Measurements from ENCODE around the gene EXOC3L4.

DNA sequence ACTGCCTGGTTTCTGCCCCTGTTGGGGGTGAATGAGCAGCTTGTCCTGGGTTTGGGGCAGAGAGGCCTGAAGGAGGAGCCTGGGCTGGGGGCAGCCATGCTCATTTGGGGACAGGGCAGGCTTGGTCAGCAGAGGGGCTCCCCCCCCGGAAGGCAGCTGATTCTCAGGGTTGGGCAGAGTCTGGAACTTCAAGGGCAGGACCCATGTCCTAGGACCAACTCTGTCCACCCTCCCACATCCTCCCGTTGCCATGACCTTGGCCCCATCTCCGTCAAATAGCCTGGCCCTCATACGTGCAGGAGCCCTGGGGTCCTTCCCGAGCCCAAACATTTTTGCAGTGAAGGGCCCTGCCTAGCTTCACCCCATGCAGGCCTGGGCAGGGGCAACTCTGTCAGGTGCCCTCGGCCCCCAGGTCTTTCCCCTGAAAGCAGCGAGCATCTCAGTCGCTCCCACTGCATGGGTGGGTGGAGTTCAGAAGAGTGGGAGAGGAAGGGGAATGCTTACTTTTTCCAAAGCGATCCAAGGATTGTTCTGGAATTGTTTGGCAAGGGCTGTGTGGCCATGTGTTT lies 61.4 kb downstream of the EXOC3L4 start:
- TF ChIP-seq, protein P1, sequence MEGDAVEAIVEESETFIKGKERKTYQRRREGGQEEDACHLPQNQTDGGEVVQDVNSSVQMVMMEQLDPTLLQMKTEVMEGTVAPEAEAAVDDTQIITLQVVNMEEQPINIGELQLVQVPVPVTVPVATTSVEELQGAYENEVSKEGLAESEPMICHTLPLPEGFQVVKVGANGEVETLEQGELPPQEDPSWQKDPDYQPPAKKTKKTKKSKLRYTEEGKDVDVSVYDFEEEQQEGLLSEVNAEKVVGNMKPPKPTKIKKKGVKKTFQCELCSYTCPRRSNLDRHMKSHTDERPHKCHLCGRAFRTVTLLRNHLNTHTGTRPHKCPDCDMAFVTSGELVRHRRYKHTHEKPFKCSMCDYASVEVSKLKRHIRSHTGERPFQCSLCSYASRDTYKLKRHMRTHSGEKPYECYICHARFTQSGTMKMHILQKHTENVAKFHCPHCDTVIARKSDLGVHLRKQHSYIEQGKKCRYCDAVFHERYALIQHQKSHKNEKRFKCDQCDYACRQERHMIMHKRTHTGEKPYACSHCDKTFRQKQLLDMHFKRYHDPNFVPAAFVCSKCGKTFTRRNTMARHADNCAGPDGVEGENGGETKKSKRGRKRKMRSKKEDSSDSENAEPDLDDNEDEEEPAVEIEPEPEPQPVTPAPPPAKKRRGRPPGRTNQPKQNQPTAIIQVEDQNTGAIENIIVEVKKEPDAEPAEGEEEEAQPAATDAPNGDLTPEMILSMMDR (IDR thresholded peaks at IDR 0.05), result no peak
- TF ChIP-seq RFX5 (IDR thresholded peaks at IDR 0.05; ENCODE audit: low read length) (no peak), SIN3A (IDR thresholded peaks at IDR 0.05; ENCODE audit: borderline replicate concordance, low read depth, low read length) (no peak), NRF1 (IDR thresholded peaks at IDR 0.05; ENCODE audit: low read depth, low read length) (no peak), EP300 (IDR thresholded peaks at IDR 0.05; ENCODE audit: borderline replicate concordance in 1 of 2, low read depth in 1 of 2, low read length in 1 of 2) (no peak), EZH2phosphoT487 (IDR thresholded peaks at IDR 0.05; ENCODE audit: borderline replicate concordance, low read depth) (no peak), YY1 (IDR thresholded peaks at IDR 0.05; ENCODE audit: low read depth) (no peak), POLR2AphosphoS5 (IDR thresholded peaks at IDR 0.05; ENCODE audit: low read depth, low read length) (no peak)
- TF ChIP-seq, protein P2, sequence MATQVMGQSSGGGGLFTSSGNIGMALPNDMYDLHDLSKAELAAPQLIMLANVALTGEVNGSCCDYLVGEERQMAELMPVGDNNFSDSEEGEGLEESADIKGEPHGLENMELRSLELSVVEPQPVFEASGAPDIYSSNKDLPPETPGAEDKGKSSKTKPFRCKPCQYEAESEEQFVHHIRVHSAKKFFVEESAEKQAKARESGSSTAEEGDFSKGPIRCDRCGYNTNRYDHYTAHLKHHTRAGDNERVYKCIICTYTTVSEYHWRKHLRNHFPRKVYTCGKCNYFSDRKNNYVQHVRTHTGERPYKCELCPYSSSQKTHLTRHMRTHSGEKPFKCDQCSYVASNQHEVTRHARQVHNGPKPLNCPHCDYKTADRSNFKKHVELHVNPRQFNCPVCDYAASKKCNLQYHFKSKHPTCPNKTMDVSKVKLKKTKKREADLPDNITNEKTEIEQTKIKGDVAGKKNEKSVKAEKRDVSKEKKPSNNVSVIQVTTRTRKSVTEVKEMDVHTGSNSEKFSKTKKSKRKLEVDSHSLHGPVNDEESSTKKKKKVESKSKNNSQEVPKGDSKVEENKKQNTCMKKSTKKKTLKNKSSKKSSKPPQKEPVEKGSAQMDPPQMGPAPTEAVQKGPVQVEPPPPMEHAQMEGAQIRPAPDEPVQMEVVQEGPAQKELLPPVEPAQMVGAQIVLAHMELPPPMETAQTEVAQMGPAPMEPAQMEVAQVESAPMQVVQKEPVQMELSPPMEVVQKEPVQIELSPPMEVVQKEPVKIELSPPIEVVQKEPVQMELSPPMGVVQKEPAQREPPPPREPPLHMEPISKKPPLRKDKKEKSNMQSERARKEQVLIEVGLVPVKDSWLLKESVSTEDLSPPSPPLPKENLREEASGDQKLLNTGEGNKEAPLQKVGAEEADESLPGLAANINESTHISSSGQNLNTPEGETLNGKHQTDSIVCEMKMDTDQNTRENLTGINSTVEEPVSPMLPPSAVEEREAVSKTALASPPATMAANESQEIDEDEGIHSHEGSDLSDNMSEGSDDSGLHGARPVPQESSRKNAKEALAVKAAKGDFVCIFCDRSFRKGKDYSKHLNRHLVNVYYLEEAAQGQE (IDR thresholded peaks at IDR 0.05; ENCODE audit: low read depth, low read length), result no peak

All from SK-N-SH (cell line).